Adrenal gland (tissue), 12 donors: Measurements from ENCODE around the gene ZSWIM4. TPM values are rescaled to one million over a fixed set of nuclear protein-coding genes. Genes with fewer than 3 reads are reported as not detected.
"Not testable (repeated sequence)": the region's sequence is repeated elsewhere in the genome, so short reads cannot be mapped to it uniquely, and the experiment has no call there.

ENCODE experiments used
- DNase-seq, 7 donors: peaks; one replicate each; pipeline ENCODE4 v3.0.0-alpha.2; 2019 to 2020
- H3K27ac ChIP-seq, 5 donors: fragments of 200-600 bp; sonication (generic) in 4 of 5; 1 replicate in 3 of 5; 2 replicates in 2 of 5; pipeline versions ENCODE4 v1.5.1 to v1.8.0; 2016 to 2020; ENCODE audit warnings: mild to moderate bottlenecking in 1 of 5
- H3K27me3 ChIP-seq: fragments of 200-600 bp; 2 replicates; pipeline ENCODE4 v1.8.0; 2021
- H3K36me3 ChIP-seq, 2 donors: fragments of 200-600 bp; replicated peaks in 1 of 2; 1 replicate in 1 of 2; 2 replicates in 1 of 2; pipeline versions ENCODE4 v1.5.1 to v1.8.0; 2018 to 2022
- H3K4me1 ChIP-seq, 2 donors: fragments of 200-600 bp; replicated peaks in 1 of 2; 1 replicate in 1 of 2; 2 replicates in 1 of 2; pipeline versions ENCODE4 v1.5.1 to v1.8.0; 2018 to 2021
- H3K4me3 ChIP-seq, 4 donors: fragments of 200-600 bp; sonication (generic) in 3 of 4; one replicate each; pipeline ENCODE4 v1.5.1; 2016 to 2018
- H3K9me3 ChIP-seq, 3 donors: fragments of 200-600 bp; sonication (generic) in 1 of 3; replicated peaks in 1 of 3; 1 replicate in 2 of 3; 2 replicates in 1 of 3; pipeline versions ENCODE4 v1.5.1 to v1.8.0; 2016 to 2021
- POLR2A ChIP-seq, 2 donors: fragments of 450-650 bp; IDR thresholded peaks; one replicate each; pipeline ENCODE4 v1.6.1; 2017; ENCODE audit warnings: antibody characterized with exemption in 2 of 2, mild to moderate bottlenecking in 2 of 2, moderate library complexity in 1 of 2
- WGBS, 4 donors: extraction: QIAGEN DNeasy Blood & Tissue Kit in 2 of 4; methylation state at CpG; one replicate each; pipeline versions ENCODE4 v1.1.5 to v1.1.7; 2013 to 2017; 5-methylcytosine and 5-hydroxymethylcytosine counted together
- intact Hi-C, 2 donors: fragments of 100-400 bp; cut with DNase I; formaldehyde crosslinking; loops; one replicate each; pipeline versions ENCODE4 v1.14.1 to v1.15.0; 2022 to 2023
- polyA plus RNA-seq, 3 donors: library from polyadenylated mRNA; stranded (reverse); fragments of 200-250 nt in 2 of 3; fragments of 350-450 nt in 1 of 3; fragmentation: Illumina TruSeq in 1 of 3; extraction: RNeasy Lipid Tissue Mini Kit (QIAGEN cat#74804) in 1 of 3; gene quantifications; one replicate each; pipeline ENCODE4 v1.2.3, GENCODE V29; 2013 to 2014
- total RNA-seq, 9 donors: library from RNA; depleted of rRNA in 4 of 9; stranded (reverse); fragments of >200 nt in 4 of 9; fragments of 120-200 nt in 1 of 9; fragmentation: NEBNext Ultra II Directional in 1 of 9; extraction: Animal tissue kit (Norgen Biotek cat#: 25700) in 1 of 9; gene quantifications; one replicate each; pipeline versions ENCODE4 v1.1.0 to v1.2.4, GENCODE V29; 2013 to 2023
- TF ChIP-seq, protein P1 (sequence below), 6 experiments: fragments of 450-650 bp in 4 of 6; fragments of 200-600 bp in 2 of 6; sonication (generic) in 1 of 6; IDR thresholded peaks; 1 replicate in 5 of 6; 2 replicates in 1 of 6; pipeline versions ENCODE4 v1.5.1 to v1.8.0; 2016 to 2021; ENCODE audit warnings: antibody characterized with exemption in 6 of 6, mild to moderate bottlenecking in 2 of 6, moderate library complexity in 1 of 6
- donor health status: healthy with polysubstance abuse.
- donor health status: Bipolar disorder and iron deficiency.
- donor health status: DM: yes; HTN: yes; CAD: no.
- donor health status: DM: no; HTN: no; CAD: no.
- donor health status: DM: no; HTN: no; CAD: no.
- donor health status: DM: yes; HTN: yes; CAD: no.

Gene ZSWIM4
- total and polyA plus RNA-seq, 12 donors: 1.3 to 15.4 (median 9.1) TPM

- H3K4me3 ChIP-seq: no peak overlapping the region
- no peak for TF ChIP-seq POLR2A (IDR thresholded peaks at IDR 0.05)
- TF ChIP-seq, protein P1, sequence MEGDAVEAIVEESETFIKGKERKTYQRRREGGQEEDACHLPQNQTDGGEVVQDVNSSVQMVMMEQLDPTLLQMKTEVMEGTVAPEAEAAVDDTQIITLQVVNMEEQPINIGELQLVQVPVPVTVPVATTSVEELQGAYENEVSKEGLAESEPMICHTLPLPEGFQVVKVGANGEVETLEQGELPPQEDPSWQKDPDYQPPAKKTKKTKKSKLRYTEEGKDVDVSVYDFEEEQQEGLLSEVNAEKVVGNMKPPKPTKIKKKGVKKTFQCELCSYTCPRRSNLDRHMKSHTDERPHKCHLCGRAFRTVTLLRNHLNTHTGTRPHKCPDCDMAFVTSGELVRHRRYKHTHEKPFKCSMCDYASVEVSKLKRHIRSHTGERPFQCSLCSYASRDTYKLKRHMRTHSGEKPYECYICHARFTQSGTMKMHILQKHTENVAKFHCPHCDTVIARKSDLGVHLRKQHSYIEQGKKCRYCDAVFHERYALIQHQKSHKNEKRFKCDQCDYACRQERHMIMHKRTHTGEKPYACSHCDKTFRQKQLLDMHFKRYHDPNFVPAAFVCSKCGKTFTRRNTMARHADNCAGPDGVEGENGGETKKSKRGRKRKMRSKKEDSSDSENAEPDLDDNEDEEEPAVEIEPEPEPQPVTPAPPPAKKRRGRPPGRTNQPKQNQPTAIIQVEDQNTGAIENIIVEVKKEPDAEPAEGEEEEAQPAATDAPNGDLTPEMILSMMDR (IDR thresholded peaks at IDR 0.05): no peak
- no peak overlapping the region for H3K27ac ChIP-seq
- peaks cover 0 to 48% of the 10 kb centered on the region in 2 donors for H3K36me3 ChIP-seq
- DNase-seq: no peak
- WGBS, 4 donors: 82 to 87% (median 85%) methylated on average over 16 of the region's 16 CpGs
- no peaks in the 10 kb centered on the region for H3K9me3 ChIP-seq
- intact Hi-C loops: no loop called here
- H3K4me1 ChIP-seq: peaks cover 8 to 12% of the 10 kb centered on the region in 2 donors
- no peaks in the 10 kb centered on the region for H3K27me3 ChIP-seq
These were observed 43.8 kb upstream of the ZSWIM4 start for GRCh38 chr19:13751436-13751835.

DNA sequence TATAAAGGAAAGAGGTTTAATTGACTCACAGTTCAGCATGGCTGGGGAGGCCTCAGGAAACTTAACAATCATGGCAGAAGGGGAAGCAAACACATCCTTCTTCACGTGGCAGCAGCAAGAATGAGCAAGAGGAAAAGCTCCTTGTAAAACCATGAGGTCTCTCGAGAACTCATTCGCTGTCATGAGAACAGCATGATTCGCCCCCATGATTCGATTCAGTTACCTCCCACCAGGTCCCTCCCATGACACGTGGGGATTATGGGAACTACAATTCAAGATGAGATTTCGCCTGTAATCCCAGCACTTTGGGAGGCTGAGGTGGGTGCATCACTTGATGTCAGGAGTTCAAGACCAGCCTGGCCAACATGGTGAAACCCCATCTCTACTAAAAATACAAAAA is 41.6 kb upstream of the ZSWIM4 start:
- H3K36me3 ChIP-seq: peaks cover 0 to 70% of the 10 kb centered on the region in 2 donors
- H3K27me3 ChIP-seq, intact Hi-C loops, H3K4me3 ChIP-seq, H3K4me1 ChIP-seq, H3K27ac ChIP-seq, H3K9me3 ChIP-seq, DNase-seq: not testable (repeated sequence)
- 83 to 91% (median 89%) methylated on average over 4 to 7 of the region's 7 CpGs for WGBS, 4 donors

GRCh38 chr19:13756210-13756609 is 39.0 kb upstream of the ZSWIM4 start:
- Histone ChIP-seq H3K27ac (no peak overlapping the region), H3K4me1 (no peaks in the 10 kb centered on the region), H3K36me3 (peaks cover 0 to 95% of the 10 kb centered on the region in 2 donors), H3K27me3 (no peaks in the 10 kb centered on the region), H3K9me3 (no peaks in the 10 kb centered on the region), H3K4me3 (no peak overlapping the region)
- no peak for TF ChIP-seq POLR2A (IDR thresholded peaks at IDR 0.05)
- WGBS, 4 donors: 96 to 99% (median 97%) methylated on average over 7 to 9 of the region's 9 CpGs
- DNase-seq: no peak
- intact Hi-C loops: no loop called here

DNA sequence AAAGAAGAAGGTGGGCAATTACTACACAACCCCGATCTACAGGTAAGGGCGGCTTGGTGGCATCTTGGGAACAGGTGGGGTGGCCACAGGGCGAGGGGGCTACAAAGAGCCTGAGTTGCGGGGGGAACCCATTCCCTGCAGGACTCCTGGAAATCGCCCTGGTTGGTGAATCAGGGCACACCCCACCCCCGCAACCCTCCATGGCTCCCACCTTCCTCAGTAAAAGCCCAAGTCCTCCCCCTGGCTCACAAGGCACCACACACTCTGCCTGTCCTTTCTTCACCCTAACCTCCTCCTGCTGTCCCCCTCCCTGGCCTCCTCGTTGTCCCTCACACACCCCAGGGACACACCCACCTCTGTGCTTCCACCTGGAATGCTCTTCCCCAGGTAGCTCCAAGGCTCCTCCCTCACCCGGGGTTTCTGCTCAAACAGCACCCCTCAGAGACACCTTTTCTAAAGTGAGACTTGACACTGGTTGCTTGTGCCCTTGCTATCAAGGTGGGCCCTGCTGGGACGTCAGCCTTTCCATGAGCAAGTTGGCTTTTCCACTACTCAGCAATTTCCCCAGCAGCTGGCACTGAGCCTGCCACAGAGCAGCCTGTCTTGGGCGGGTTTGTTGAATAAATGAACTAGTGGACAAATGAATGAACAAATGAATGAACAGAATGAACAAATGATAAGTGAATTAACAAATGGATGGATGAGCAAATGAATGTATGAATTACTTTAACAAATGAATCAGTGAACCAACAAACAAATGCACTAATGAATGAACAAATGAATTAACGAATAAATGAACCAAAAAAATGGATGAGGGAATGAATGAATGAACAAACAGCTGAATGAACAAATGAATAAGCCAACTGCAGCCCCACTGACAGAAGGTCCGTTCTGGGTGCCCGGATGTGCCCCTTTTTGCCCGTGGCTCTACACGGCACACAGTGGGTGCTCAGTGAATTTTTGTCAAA is 37.2 kb upstream of the ZSWIM4 start:
- WGBS, 4 donors: 84 to 91% (median 90%) methylated on average over 14 to 15 of the region's 15 CpGs
- no peak overlapping the region for H3K4me3 ChIP-seq
- no peaks in the 10 kb centered on the region for H3K27me3 ChIP-seq
- H3K36me3 ChIP-seq: peaks cover 0 to 97% of the 10 kb centered on the region in 2 donors
- intact Hi-C loops: no loop called here
- H3K4me1 ChIP-seq: no peaks in the 10 kb centered on the region
- DNase-seq: no peak
- H3K9me3 ChIP-seq: no peaks in the 10 kb centered on the region
- no peak overlapping the region for H3K27ac ChIP-seq
- no peak for TF ChIP-seq POLR2A (IDR thresholded peaks at IDR 0.05)
- TF ChIP-seq, protein P1 (IDR thresholded peaks at IDR 0.05): no peak

- intact Hi-C loops: no loop called here
- H3K4me3 ChIP-seq: no peak overlapping the region
- H3K36me3 ChIP-seq: peaks cover 0 to 95% of the 10 kb centered on the region in 2 donors
- 90 to 97% (median 96%) methylated on average over 2 to 24 of the region's 24 CpGs for WGBS, 4 donors
- no peaks in the 10 kb centered on the region for H3K27me3 ChIP-seq
- no peaks in the 10 kb centered on the region for H3K9me3 ChIP-seq
- DNase-seq: no peak
- H3K27ac ChIP-seq: no peak overlapping the region
- TF ChIP-seq, protein P1 (IDR thresholded peaks at IDR 0.05): no peak
- no peak for TF ChIP-seq POLR2A (IDR thresholded peaks at IDR 0.05)
- peaks cover 0 to 2% of the 10 kb centered on the region in 2 donors for H3K4me1 ChIP-seq
These were observed 36.4 kb upstream of the ZSWIM4 start for GRCh38 chr19:13758795-13759194.
